HepG2 (cell line): Measurements from ENCODE around the gene ANO3. TPM values are rescaled to one million over a fixed set of nuclear protein-coding genes. Genes with fewer than 3 reads are reported as not detected.
A peak's percentile ranks its signal among the peaks of the same experiment; 100 is the strongest.

Source experiments
- ATAC-seq: fragments of 200-7000 bp; cut with Tn5 transposase; 3 replicates; pipeline ENCODE4 v1.9.1; 2020; ENCODE audit warnings: mild to moderate bottlenecking, moderate library complexity
- BruUV-seq: library from RNA; stranded (reverse); fragments of 400-500 nt; replicated peaks from 2 replicates; lab custom pipeline; 2021; lab: Mats Ljungman, UMichigan
- CTCF ChIA-PET: fragments of 300-600 bp; formaldehyde crosslinking; extraction: SDS; loops from one replicate; lab custom pipeline; 2021; ENCODE audit warnings: low total read pairs, inconsistent platforms, low intra/inter-chr PET ratio; lab: Yijun Ruan, JAX
- POLR2A ChIA-PET: fragments of 350-600 bp; sonication (Branson Sonifier 250); formaldehyde crosslinking; loops from one replicate; lab custom pipeline; 2020; ENCODE audit warnings: antibody characterized with exemption, inconsistent platforms; lab: Yijun Ruan, JAX
- DNase-seq: peaks from one replicate; pipeline ENCODE4 v3.0.0-alpha.2; 2015; ENCODE audit warnings: low spot score
- FAIRE-seq: peaks from 3 replicates; lab custom pipeline; 2011; peaks lifted over from hg19 to GRCh38; lab: Jason Lieb, UNC
- H2AFZ ChIP-seq: one replicate; pipeline ENCODE4 v1.6.1; 2011; ENCODE audit warnings: low read length, inconsistent platforms
- H3K27ac ChIP-seq: fragments of 300-600 bp; 3 replicates; pipeline ENCODE4 v1.8.0; 2011; ENCODE audit warnings: mixed run types, mild to moderate bottlenecking, mixed read lengths, low read length, inconsistent platforms; ENCODE audit not compliant: insufficient read depth; ENCODE audit errors: extremely low read length
- H3K27me3 ChIP-seq, 2 experiments: fragments of 200-600 bp in 1 of 2; 2 replicates in 1 of 2; 3 replicates in 1 of 2; pipeline versions ENCODE4 v1.6.0 to v1.8.0; 2011; ENCODE audit warnings: low read length in 2 of 2, mild to moderate bottlenecking in 2 of 2, moderate library complexity in 2 of 2, inconsistent platforms in 1 of 2; ENCODE audit not compliant: insufficient read depth in 2 of 2, control insufficient read depth in 1 of 2
- H3K36me3 ChIP-seq, 2 experiments: fragments of 200-600 bp in 1 of 2; replicated peaks in 1 of 2; 2 replicates in 1 of 2; 3 replicates in 1 of 2; pipeline versions ENCODE4 v1.5.1 to v1.8.0; 2011; ENCODE audit warnings: low read length in 2 of 2, inconsistent platforms in 1 of 2; ENCODE audit not compliant: insufficient read depth in 2 of 2, control insufficient read depth in 1 of 2
- H3K4me1 ChIP-seq: 2 replicates; pipeline ENCODE4 v1.5.1; 2012; ENCODE audit warnings: low read length, inconsistent platforms; ENCODE audit not compliant: insufficient read depth
- H3K4me2 ChIP-seq: 2 replicates; pipeline ENCODE4 v1.6.0; 2011; ENCODE audit warnings: low read depth, low read length, inconsistent platforms
- H3K4me3 ChIP-seq, 3 experiments: fragments of 200-600 bp in 1 of 3; sonication (generic), shearing (Covaris generic) in 1 of 3; replicated peaks in 1 of 3; 2 replicates each; pipeline ENCODE4 v1.5.1; 2011 to 2016; ENCODE audit warnings: low read length in 3 of 3, inconsistent platforms in 2 of 3, low read depth in 2 of 3, mild to moderate bottlenecking in 2 of 3, control low read depth in 1 of 3, mixed read lengths in 1 of 3; ENCODE audit not compliant: insufficient read depth in 1 of 3
- H3K79me2 ChIP-seq: one replicate; pipeline ENCODE4 v1.6.1; 2011; ENCODE audit warnings: low read length, inconsistent platforms; ENCODE audit not compliant: insufficient read depth
- H3K9ac ChIP-seq: 2 replicates; pipeline ENCODE4 v1.6.0; 2011; ENCODE audit warnings: mild to moderate bottlenecking, low read depth, low read length, inconsistent platforms; ENCODE audit not compliant: insufficient read depth
- H3K9me3 ChIP-seq: 2 replicates; pipeline ENCODE4 v1.5.1; 2012; ENCODE audit warnings: mild to moderate bottlenecking, low read length
- H4K20me1 ChIP-seq: 2 replicates; pipeline ENCODE4 v1.6.0; 2011; ENCODE audit warnings: inconsistent platforms, mild to moderate bottlenecking, low read length, moderate library complexity; ENCODE audit not compliant: insufficient read depth
- CAMTA2 ChIP-seq: sonication (generic); formaldehyde crosslinking; IDR thresholded peaks from 2 replicates; pipeline ENCODE4 v1.4.0; 2020; ENCODE audit warnings: mild to moderate bottlenecking, missing genetic modification reagents, borderline replicate concordance
- FLYWCH1 ChIP-seq: sonication (generic); formaldehyde crosslinking; IDR thresholded peaks from 2 replicates; pipeline ENCODE4 v1.8.1; 2023; ENCODE audit warnings: mild to moderate bottlenecking, missing genetic modification reagents
- MAFK ChIP-seq, 2 experiments: IDR thresholded peaks in 1 of 2; conservative IDR thresholded peaks in 1 of 2; 2 replicates each; pipeline ENCODE4 v1.6.1; 2011; ENCODE audit warnings: improper control_type of control experiment in 2 of 2, low read length in 2 of 2
- NFE2L1 ChIP-seq: sonication (generic); formaldehyde crosslinking; IDR thresholded peaks from 2 replicates; pipeline ENCODE4 v1.4.0; 2020; ENCODE audit warnings: missing genetic modification reagents, mild to moderate bottlenecking, borderline replicate concordance
- PAF1 ChIP-seq: IDR thresholded peaks from 2 replicates; pipeline ENCODE4 v1.6.1; 2016; ENCODE audit warnings: missing genetic modification reagents, missing compliant biosample characterization
- PBX2 ChIP-seq: IDR thresholded peaks from 2 replicates; pipeline ENCODE4 v1.6.1; 2016; ENCODE audit warnings: control low read depth
- PHB2 ChIP-seq: fragments of 450-650 bp; IDR thresholded peaks from 2 replicates; pipeline ENCODE4 v1.6.1; 2018; ENCODE audit not compliant: partially characterized antibody
- SRSF9 ChIP-seq: fragments of 200-400 bp; formaldehyde crosslinking; IDR thresholded peaks from 2 replicates; pipeline ENCODE4 v1.6.1; 2018; ENCODE audit warnings: borderline replicate concordance, mild to moderate bottlenecking, low read depth, low read length; ENCODE audit not compliant: insufficient read depth, poor library complexity, severe bottlenecking
- TFE3 ChIP-seq: IDR thresholded peaks from 2 replicates; pipeline ENCODE4 v1.6.1; 2016
- ZFY ChIP-seq: sonication (generic); formaldehyde crosslinking; IDR thresholded peaks from 2 replicates; pipeline ENCODE4 v1.4.0; 2020; ENCODE audit warnings: missing genetic modification reagents
- ZGPAT ChIP-seq: IDR thresholded peaks from 2 replicates; pipeline ENCODE4 v1.6.1; 2016; ENCODE audit warnings: mild to moderate bottlenecking
- ZNF580 ChIP-seq: IDR thresholded peaks from 2 replicates; pipeline ENCODE4 v1.6.1; 2016; ENCODE audit warnings: low read depth, borderline replicate concordance
- ZNF614 ChIP-seq: IDR thresholded peaks from 2 replicates; pipeline ENCODE4 v1.6.1; 2018; ENCODE audit warnings: missing biosample characterization, missing genetic modification reagents, inconsistent platforms, borderline replicate concordance
- ZNF672 ChIP-seq: sonication (generic); formaldehyde crosslinking; IDR thresholded peaks from 2 replicates; pipeline ENCODE4 v1.8.1; 2022; ENCODE audit warnings: missing genetic modification reagents
- ZNF790 ChIP-seq: sonication (generic); formaldehyde crosslinking; IDR thresholded peaks from 2 replicates; pipeline ENCODE4 v1.8.0; 2022; ENCODE audit warnings: missing genetic modification reagents, mild to moderate bottlenecking, borderline replicate concordance
- WGBS: methylation state at CpG from one replicate; pipeline ENCODE4 v1.1.6; 2017; ENCODE audit warnings: low lambda C conversion rate; 5-methylcytosine and 5-hydroxymethylcytosine counted together
- in situ Hi-C: cut with HindIII; loops from 2 replicates; pipeline ENCODE4 v1.10.0; 2017; ENCODE audit warnings: low pct_unique_long_range_greater_than_20kb; ENCODE audit not compliant: extremely low pct_ligation_motif_present
- intact Hi-C: fragments of 100-400 bp; cut with micrococcal nuclease; formaldehyde crosslinking; loops from one replicate; pipeline ENCODE4 v1.10.0; 2022; ENCODE audit not compliant: unreplicated experiment
- polyA plus RNA-seq, 8 experiments: library from polyadenylated mRNA; depleted of rRNA in 3 of 8; stranded (reverse) in 7 of 8; unstranded in 1 of 8; fragments of >200 nt; fragmentation: Illumina TruSeq in 4 of 8; extraction: Trizol in 4 of 8; gene quantifications; 2 replicates each; pipeline versions ENCODE4 v1.2.1 to v1.2.3, GENCODE V29; 2011 to 2016; ENCODE audit warnings: low read depth in 4 of 8, missing spikeins in 1 of 8, mixed read lengths in 1 of 8; ENCODE audit not compliant: insufficient read depth in 1 of 8
- total RNA-seq, 5 experiments: library from RNA; depleted of rRNA; stranded (reverse); fragments of >200 nt; fragmentation: Illumina TruSeq; extraction: Trizol; gene quantifications; 2 replicates each; pipeline ENCODE4 v1.2.3, GENCODE V29; 2016; ENCODE audit warnings: low read depth in 1 of 5

Gene ANO3
- total and polyA plus RNA-seq, 2 of the 13 experiments (the other 11 are each of a cell fraction or from before 2014, with no cell fraction given) = 0.17 to 0.44 TPM

- no peaks in the 10 kb centered on the region for H3K9me3 ChIP-seq
- ChIA-PET POLR2A (no interaction called here), CTCF (no interaction called here)
- no peaks in the 10 kb centered on the region for H3K4me1 ChIP-seq
- H2AFZ ChIP-seq = no peak overlapping the region
- H4K20me1 ChIP-seq = no peaks in the 10 kb centered on the region
- H3K27ac ChIP-seq = no peak overlapping the region
- H3K4me3 ChIP-seq = no peak overlapping the region
- no peak for FAIRE-seq
- H3K36me3 ChIP-seq = no peaks in the 10 kb centered on the region
- no peak for ATAC-seq
- WGBS = 2% methylated on average over 4 of the region's 4 CpGs
- H3K9ac ChIP-seq = no peak overlapping the region
- intact Hi-C loops (no loop called here), in situ Hi-C loops (no loop called here)
- H3K27me3 ChIP-seq = no peaks in the 10 kb centered on the region; a peak in 1 of 5 replicates
- no peak for DNase-seq
- BruUV-seq = no TSS peak
- H3K4me2 ChIP-seq = no peak overlapping the region
- TF ChIP-seq PBX2 (CRISPR knock-in tag) (no peak), MAFK (conservative IDR thresholded peaks at IDR 0.05 in 1 of 2, IDR thresholded peaks at IDR 0.05 in 1 of 2; ENCODE audit: low read length in 2 of 2) (0 out of 4 replicates have a peak, but pooled peaks of 1 of the 2 experiments have one; percentile 7), CAMTA2 (CRISPR knock-in tag) (no peak)
- no peaks in the 10 kb centered on the region for H3K79me2 ChIP-seq
Measured at GRCh38 chr11:26330262-26330661, 1.7 kb upstream of the ANO3 start.

- no peak for ATAC-seq
- DNase-seq = no peak
- Histone ChIP-seq H3K9me3 (no peaks in the 10 kb centered on the region), H3K4me3 (no peak overlapping the region), H2AFZ (no peak overlapping the region), H3K36me3 (no peaks in the 10 kb centered on the region), H3K9ac (no peak overlapping the region), H4K20me1 (no peaks in the 10 kb centered on the region), H3K79me2 (no peaks in the 10 kb centered on the region), H3K4me2 (no peak overlapping the region; the same call in 1 of the 2 replicates), H3K4me1 (no peaks in the 10 kb centered on the region), H3K27ac (no peak overlapping the region), H3K27me3 (no peaks in the 10 kb centered on the region; a peak in 1 of 5 replicates)
- no peak for FAIRE-seq
- intact Hi-C loops = no loop called here
- in situ Hi-C loops = no loop called here
- POLR2A ChIA-PET = no interaction called here
- 54% methylated on average over 5 of the region's 5 CpGs for WGBS
- BruUV-seq = no TSS peak
- CTCF ChIA-PET = interaction anchor here (1.4 kb wide), 1 partner anchor 317 kb away, joined by 7 read pairs; no protein-coding TSS in a partner anchor
- TF ChIP-seq SRSF9 = no peak
- TF ChIP-seq ZNF790 (CRISPR knock-in tag) = no peak
- no peak for TF ChIP-seq ZNF614
- TF ChIP-seq ZNF672 (CRISPR knock-in tag) = no peak
- no peak for TF ChIP-seq TFE3
- no peak for TF ChIP-seq ZNF580 (CRISPR knock-in tag)
- TF ChIP-seq NFE2L1 (CRISPR knock-in tag) = no peak
- no peak for TF ChIP-seq PAF1 (CRISPR knock-in tag)
- no peak for TF ChIP-seq ZGPAT (CRISPR knock-in tag)
- TF ChIP-seq FLYWCH1 = no peak
- TF ChIP-seq ZFY = no peak
- TF ChIP-seq PHB2 = no peak
Measured at GRCh38 chr11:26332572-26332915, 614 bp downstream of the ANO3 start.
